ENCODE data around the gene CRACDL.

DNA sequence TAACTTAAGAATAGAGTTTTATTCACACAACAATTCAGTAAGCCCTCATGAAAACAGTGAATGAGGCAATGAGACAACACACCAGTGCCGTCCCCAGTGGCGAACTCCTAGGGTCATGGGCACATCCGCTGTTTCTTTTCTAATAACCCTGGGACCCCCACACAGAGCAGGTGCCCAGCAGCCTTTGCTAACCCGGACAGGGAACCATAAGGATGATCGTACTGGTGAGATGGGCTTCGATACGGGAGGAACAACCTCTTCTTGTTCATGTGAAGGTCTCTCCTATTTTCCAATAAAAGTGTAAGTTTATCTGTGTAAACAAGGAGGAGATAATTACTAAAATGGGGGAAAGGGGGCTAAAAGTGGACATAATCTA lies 107.7 kb downstream of the CRACDL start:
- TF ChIP-seq CTCF (IDR thresholded peaks at IDR 0.05), result no peak
- no peak for TF ChIP-seq POLR2A (IDR thresholded peaks at IDR 0.05)
